ENCODE results near the gene FAT2. TPM values are rescaled to one million over a fixed set of nuclear protein-coding genes. Genes with fewer than 3 reads are reported as not detected.

FAT2 gene
- total and polyA plus RNA-seq, 2 experiments from 2014 or later, result 0.06 to 0.59 TPM

DNA sequence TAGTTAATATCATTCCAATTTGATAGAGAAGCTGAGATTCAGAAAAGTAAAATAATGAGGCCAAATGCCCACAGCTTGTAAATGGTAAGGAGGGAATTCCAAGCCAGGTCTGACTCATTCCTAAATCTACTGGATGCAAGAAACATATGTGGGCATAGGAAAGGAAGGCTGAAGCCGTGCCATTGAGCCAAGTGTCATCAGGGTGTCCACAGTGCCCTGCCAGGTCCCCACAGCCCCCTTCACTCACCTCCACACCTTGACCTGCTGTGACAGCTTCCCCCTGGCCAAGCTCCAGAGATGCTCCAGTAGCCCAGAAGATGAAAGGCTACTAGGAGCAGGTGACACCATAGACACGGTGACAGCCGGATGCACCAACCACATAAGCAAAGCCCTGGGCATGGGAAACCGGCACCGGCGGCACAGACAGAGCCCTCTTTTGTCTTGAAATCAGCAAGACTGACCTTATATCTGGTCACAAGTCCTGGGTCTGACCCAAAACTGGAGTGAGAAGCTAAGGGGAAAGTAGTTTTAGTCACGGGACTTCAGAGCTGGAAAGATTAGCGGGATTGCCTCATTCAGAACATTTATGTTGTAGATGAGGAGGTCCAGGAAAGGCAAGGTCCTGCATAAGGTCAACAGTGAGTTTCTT is 20.1 kb upstream of the FAT2 start (continued):
- TF ChIP-seq, protein P1, sequence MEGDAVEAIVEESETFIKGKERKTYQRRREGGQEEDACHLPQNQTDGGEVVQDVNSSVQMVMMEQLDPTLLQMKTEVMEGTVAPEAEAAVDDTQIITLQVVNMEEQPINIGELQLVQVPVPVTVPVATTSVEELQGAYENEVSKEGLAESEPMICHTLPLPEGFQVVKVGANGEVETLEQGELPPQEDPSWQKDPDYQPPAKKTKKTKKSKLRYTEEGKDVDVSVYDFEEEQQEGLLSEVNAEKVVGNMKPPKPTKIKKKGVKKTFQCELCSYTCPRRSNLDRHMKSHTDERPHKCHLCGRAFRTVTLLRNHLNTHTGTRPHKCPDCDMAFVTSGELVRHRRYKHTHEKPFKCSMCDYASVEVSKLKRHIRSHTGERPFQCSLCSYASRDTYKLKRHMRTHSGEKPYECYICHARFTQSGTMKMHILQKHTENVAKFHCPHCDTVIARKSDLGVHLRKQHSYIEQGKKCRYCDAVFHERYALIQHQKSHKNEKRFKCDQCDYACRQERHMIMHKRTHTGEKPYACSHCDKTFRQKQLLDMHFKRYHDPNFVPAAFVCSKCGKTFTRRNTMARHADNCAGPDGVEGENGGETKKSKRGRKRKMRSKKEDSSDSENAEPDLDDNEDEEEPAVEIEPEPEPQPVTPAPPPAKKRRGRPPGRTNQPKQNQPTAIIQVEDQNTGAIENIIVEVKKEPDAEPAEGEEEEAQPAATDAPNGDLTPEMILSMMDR (conservative IDR thresholded peaks at IDR 0.05; ENCODE audit: low read depth in 2 of 2), result no peak
- no peak for TF ChIP-seq EZH2phosphoT487 (IDR thresholded peaks at IDR 0.05; ENCODE audit: unreplicated experiment)
- no peak for TF ChIP-seq POLR2AphosphoS5 (IDR thresholded peaks at IDR 0.05; ENCODE audit: low read depth)
- TF ChIP-seq, protein P2, sequence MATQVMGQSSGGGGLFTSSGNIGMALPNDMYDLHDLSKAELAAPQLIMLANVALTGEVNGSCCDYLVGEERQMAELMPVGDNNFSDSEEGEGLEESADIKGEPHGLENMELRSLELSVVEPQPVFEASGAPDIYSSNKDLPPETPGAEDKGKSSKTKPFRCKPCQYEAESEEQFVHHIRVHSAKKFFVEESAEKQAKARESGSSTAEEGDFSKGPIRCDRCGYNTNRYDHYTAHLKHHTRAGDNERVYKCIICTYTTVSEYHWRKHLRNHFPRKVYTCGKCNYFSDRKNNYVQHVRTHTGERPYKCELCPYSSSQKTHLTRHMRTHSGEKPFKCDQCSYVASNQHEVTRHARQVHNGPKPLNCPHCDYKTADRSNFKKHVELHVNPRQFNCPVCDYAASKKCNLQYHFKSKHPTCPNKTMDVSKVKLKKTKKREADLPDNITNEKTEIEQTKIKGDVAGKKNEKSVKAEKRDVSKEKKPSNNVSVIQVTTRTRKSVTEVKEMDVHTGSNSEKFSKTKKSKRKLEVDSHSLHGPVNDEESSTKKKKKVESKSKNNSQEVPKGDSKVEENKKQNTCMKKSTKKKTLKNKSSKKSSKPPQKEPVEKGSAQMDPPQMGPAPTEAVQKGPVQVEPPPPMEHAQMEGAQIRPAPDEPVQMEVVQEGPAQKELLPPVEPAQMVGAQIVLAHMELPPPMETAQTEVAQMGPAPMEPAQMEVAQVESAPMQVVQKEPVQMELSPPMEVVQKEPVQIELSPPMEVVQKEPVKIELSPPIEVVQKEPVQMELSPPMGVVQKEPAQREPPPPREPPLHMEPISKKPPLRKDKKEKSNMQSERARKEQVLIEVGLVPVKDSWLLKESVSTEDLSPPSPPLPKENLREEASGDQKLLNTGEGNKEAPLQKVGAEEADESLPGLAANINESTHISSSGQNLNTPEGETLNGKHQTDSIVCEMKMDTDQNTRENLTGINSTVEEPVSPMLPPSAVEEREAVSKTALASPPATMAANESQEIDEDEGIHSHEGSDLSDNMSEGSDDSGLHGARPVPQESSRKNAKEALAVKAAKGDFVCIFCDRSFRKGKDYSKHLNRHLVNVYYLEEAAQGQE (IDR thresholded peaks at IDR 0.05; ENCODE audit: unreplicated experiment), result no peak
- TF ChIP-seq NANOG (IDR thresholded peaks at IDR 0.05; ENCODE audit: borderline replicate concordance), result no peak
- no peak for TF ChIP-seq EZH2 (IDR thresholded peaks at IDR 0.05; ENCODE audit: low read depth, unreplicated experiment)
- TF ChIP-seq CREB1 (CRISPR knock-in tag; IDR thresholded peaks at IDR 0.05; ENCODE audit: low read depth), result no peak

DNA sequence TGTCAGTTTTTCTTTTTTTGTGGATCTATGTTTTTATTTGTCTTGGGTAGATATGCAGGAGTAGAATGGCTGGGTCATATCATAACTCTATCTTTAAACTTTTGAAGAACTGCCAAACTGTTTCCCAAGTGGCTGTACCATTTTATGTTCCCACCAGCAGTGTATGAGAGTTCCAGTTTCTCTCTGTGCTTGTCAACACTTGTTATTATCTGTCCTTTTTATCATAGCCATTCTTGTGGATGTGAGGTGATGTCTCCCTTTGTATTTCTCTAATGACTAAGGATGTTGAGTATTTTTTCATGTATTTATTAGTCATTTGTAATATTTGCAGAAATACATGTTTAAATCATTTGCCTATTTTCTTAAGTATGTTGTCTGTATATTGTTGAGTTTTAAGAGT is 17.4 kb upstream of the FAT2 start:
- Mint-ChIP-seq H3K4me3 (no peak overlapping the region), H3K27ac (no peak overlapping the region), H3K27me3 (ENCODE audit: insufficient read depth, low read depth, poor library complexity) (peaks cover 4% of the 10 kb centered on the region), H3K4me1 (no peaks in the 10 kb centered on the region), H3K36me3 (ENCODE audit: low read depth) (no peaks in the 10 kb centered on the region), H3K9me3 (no peaks in the 10 kb centered on the region; the same call in 2 of the 3 replicates)
- ATAC-seq, result no peak
- H3K36me3 ChIP-seq (ENCODE audit: insufficient read depth), result no peaks in the 10 kb centered on the region
- TF ChIP-seq NANOG (IDR thresholded peaks at IDR 0.05; ENCODE audit: borderline replicate concordance), result no peak
- no peak for TF ChIP-seq ZNF114 (CRISPR knock-in tag; IDR thresholded peaks at IDR 0.05)
- no peak for TF ChIP-seq STAT1 (IDR thresholded peaks at IDR 0.05; ENCODE audit: unreplicated experiment)
- TF ChIP-seq EZH2phosphoT487 (IDR thresholded peaks at IDR 0.05; ENCODE audit: unreplicated experiment), result no peak
- no peaks in the 10 kb centered on the region for H3K27me3 ChIP-seq (ENCODE audit: insufficient read depth)
- no peak overlapping the region for H3K4me3 ChIP-seq
- no peaks in the 10 kb centered on the region for H3K4me1 ChIP-seq (ENCODE audit: insufficient read depth)
- no peaks in the 10 kb centered on the region for H4K20me1 ChIP-seq (replicated peaks; ENCODE audit: insufficient read depth)
- no peak overlapping the region for H2AFZ ChIP-seq
- H3K79me2 ChIP-seq (replicated peaks; ENCODE audit: insufficient read depth), result no peaks in the 10 kb centered on the region
- 0 out of 2 replicates have a peak, but pooled peaks cover 2% of the 10 kb centered on the region for H3K9me2 ChIP-seq (ENCODE audit: insufficient read depth)
- no peak overlapping the region for H3K27ac ChIP-seq (ENCODE audit: low read depth)
- no peak overlapping the region for H3K4me2 ChIP-seq
- H3F3A ChIP-seq (replicated peaks; ENCODE audit: low read depth), result no peaks in the 10 kb centered on the region
- no peak for DNase-seq (ENCODE audit: low spot score)
